ENCODE data around the gene SNCA. TPM values are rescaled to one million over a fixed set of nuclear protein-coding genes. Genes with fewer than 3 reads are reported as not detected.

SNCA gene
- total RNA-seq, 6 experiments from 2014 or later: 0.43 to 5.1 (median 1.0) TPM

GRCh38 chr4:89788206-89789072 lies 48.5 kb downstream of the SNCA start:
- no peaks in the 10 kb centered on the region for H3K4me1 ChIP-seq
- WGBS (ENCODE audit: insufficient coverage, low coverage, low lambda C conversion rate, missing lambda C conversion rate): 12% methylated on average over 2 of the region's 2 CpGs
- intact Hi-C loops (cut with DNase I): no loop called here
- H3K27ac ChIP-seq: no peak overlapping the region
- TF ChIP-seq POLR2A (IDR thresholded peaks at IDR 0.05): no peak
- no peak for TF ChIP-seq CTCF (IDR thresholded peaks at IDR 0.05)
- H3K36me3 ChIP-seq: no peaks in the 10 kb centered on the region
- H3K27me3 ChIP-seq: no peaks in the 10 kb centered on the region
- ATAC-seq (peak in 2 of 4 donors; percentile 15 to 36), DNase-seq (no peak)
- no peaks in the 10 kb centered on the region for H3K9me3 ChIP-seq
- H3K4me3 ChIP-seq: no peak overlapping the region

GRCh38 chr4:89784686-89785231 lies 52.2 kb downstream of the SNCA start:
- Histone ChIP-seq H3K4me1 (no peaks in the 10 kb centered on the region), H3K9me3 (no peaks in the 10 kb centered on the region), H3K4me3 (no peak overlapping the region), H3K27me3 (no peaks in the 10 kb centered on the region), H3K36me3 (no peaks in the 10 kb centered on the region), H3K27ac (no peak overlapping the region)
- DNase-seq (no peak), ATAC-seq (no peak)
- intact Hi-C loops (cut with DNase I): no loop called here
- TF ChIP-seq POLR2A (IDR thresholded peaks at IDR 0.05) (no peak), CTCF (IDR thresholded peaks at IDR 0.05) (no peak)
- 59% methylated on average over 2 of the region's 2 CpGs for WGBS (ENCODE audit: insufficient coverage, low coverage, low lambda C conversion rate, missing lambda C conversion rate)

DNA sequence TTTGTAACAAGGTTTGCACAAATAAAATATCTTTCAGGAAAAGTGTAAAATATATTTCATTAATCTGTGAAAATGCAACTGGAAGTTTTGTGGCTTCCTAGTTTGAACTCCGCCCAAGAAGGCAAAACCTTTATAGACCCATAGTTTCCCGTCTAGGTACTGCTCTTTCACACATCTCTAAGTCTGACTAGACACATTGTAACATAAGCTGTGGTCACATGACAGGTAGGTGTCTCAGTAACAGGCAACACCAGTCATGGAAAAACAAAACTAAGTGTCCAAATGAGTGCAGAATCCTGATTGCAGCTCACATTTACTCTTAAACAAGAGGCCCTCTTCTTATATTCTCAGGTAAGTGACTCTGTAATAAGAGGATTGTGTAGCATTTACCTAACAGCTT lies 55.6 kb downstream of the SNCA start:
- no peak for DNase-seq
- Histone ChIP-seq H3K27ac (no peak overlapping the region), H3K27me3 (no peaks in the 10 kb centered on the region), H3K36me3 (no peaks in the 10 kb centered on the region), H3K9me3 (no peaks in the 10 kb centered on the region), H3K4me3 (no peak overlapping the region), H3K4me1 (no peaks in the 10 kb centered on the region)
- no peak for ATAC-seq
- intact Hi-C loops (cut with DNase I): no loop called here
- 40% methylated on average over 2 of the region's 2 CpGs for WGBS (ENCODE audit: insufficient coverage, low coverage, low lambda C conversion rate, missing lambda C conversion rate)
- TF ChIP-seq POLR2A (IDR thresholded peaks at IDR 0.05) (no peak), CTCF (IDR thresholded peaks at IDR 0.05) (no peak)

GRCh38 chr4:89773805-89774204 lies 63.2 kb downstream of the SNCA start:
- Histone ChIP-seq H3K4me1 (no peaks in the 10 kb centered on the region), H3K4me3 (no peak overlapping the region), H3K36me3 (no peaks in the 10 kb centered on the region), H3K9me3 (no peaks in the 10 kb centered on the region), H3K27me3 (no peaks in the 10 kb centered on the region), H3K27ac (no peak overlapping the region)
- DNase-seq: no peak
- TF ChIP-seq POLR2A (IDR thresholded peaks at IDR 0.05): no peak
- TF ChIP-seq CTCF (IDR thresholded peaks at IDR 0.05): no peak
- no peak for ATAC-seq
- 49% methylated on average over 2 of the region's 2 CpGs for WGBS (ENCODE audit: insufficient coverage, low coverage, low lambda C conversion rate, missing lambda C conversion rate)
- intact Hi-C loops (cut with DNase I): no loop called here
